SK-N-MC (cell line): ENCODE data around the gene PGBD1.

ENCODE experiments used
- DNase-seq: peaks from one replicate; pipeline ENCODE4 v3.0.0-alpha.2; 2011; ENCODE audit warnings: low read depth, low spot score
- H3K27ac ChIP-seq: fragments of 200-600 bp; sonication (generic); 2 replicates; pipeline ENCODE4 v1.5.1; 2016; ENCODE audit warnings: mixed run types
- H3K36me3 ChIP-seq: fragments of 200-600 bp; sonication (generic); 2 replicates; pipeline ENCODE4 v1.6.1; 2017; ENCODE audit warnings: antibody characterized with exemption, low read length, mixed read lengths; ENCODE audit not compliant: insufficient read depth
- H3K4me3 ChIP-seq: fragments of 200-600 bp; sonication (generic); 2 replicates; pipeline ENCODE4 v1.5.1; 2016
- H3K9ac ChIP-seq: fragments of 200-600 bp; sonication (generic); 2 replicates; pipeline ENCODE4 v1.8.0; 2017; ENCODE audit warnings: mixed run types, mixed read lengths; ENCODE audit not compliant: insufficient read length
- H3K9me3 ChIP-seq: fragments of 200-600 bp; sonication (generic); 2 replicates; pipeline ENCODE4 v1.6.1; 2017; ENCODE audit warnings: low read depth, mild to moderate bottlenecking, antibody characterized with exemption, low read length, moderate library complexity, mixed read lengths
- EZH2 ChIP-seq: fragments of 200-600 bp; sonication (generic); IDR thresholded peaks from one replicate; pipeline ENCODE4 v1.6.1; 2017; ENCODE audit warnings: antibody characterized with exemption
- FOXP2 ChIP-seq: optimal IDR thresholded peaks from 2 replicates; pipeline ENCODE3; 2011; ENCODE audit warnings: mild to moderate bottlenecking, moderate library complexity; ENCODE audit not compliant: insufficient read depth; ENCODE audit errors: extremely low read length, control extremely low read depth
- POLR2AphosphoS5 ChIP-seq: IDR thresholded peaks from 2 replicates; pipeline ENCODE4 v1.6.1; 2012; ENCODE audit warnings: mild to moderate bottlenecking, low read depth, low read length, borderline replicate concordance

Gene PGBD1

GRCh38 chr6:28248916-28249315 lies 32.5 kb upstream of the PGBD1 start:
- Histone ChIP-seq H3K9me3 (no peaks in the 10 kb centered on the region), H3K4me3 (no peak overlapping the region), H3K9ac (no peak overlapping the region), H3K27ac (no peak overlapping the region), H3K36me3 (peaks cover 34% of the 10 kb centered on the region)
- DNase-seq = no peak
- TF ChIP-seq EZH2 = no peak
- TF ChIP-seq POLR2AphosphoS5 = no peak
- no peak for TF ChIP-seq FOXP2

GRCh38 chr6:28250747-28251146 lies 30.6 kb upstream of the PGBD1 start:
- no peaks in the 10 kb centered on the region for H3K9me3 ChIP-seq
- peak overlapping the region; percentile 86 for H3K9ac ChIP-seq
- H3K4me3 ChIP-seq = peak overlapping the region; percentile 100
- DNase-seq = no peak
- TF ChIP-seq POLR2AphosphoS5 = no peak
- no peak for TF ChIP-seq EZH2
- no peak for TF ChIP-seq FOXP2
- no peak overlapping the region for H3K27ac ChIP-seq
- H3K36me3 ChIP-seq = peaks cover 21% of the 10 kb centered on the region

DNA sequence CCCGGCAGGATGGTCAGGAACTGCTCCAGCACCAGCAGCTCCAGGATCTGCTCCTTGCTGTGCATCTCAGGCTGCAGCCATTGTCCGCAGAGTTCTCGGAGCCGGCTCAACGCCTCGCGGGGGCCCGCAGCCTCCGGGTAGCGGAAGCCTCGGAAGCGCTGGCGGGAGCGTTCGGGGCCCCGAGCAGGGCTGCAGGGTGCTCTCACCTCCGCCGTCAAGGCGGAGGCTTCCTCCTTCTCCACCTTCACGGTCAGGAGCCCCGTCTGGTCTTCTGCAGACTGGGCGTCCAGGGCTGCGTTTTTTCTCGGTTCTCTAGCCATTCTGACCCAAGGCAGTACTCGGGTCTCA lies 29.7 kb upstream of the PGBD1 start:
- Histone ChIP-seq H3K4me3 (peak overlapping the region; percentile 100), H3K9ac (peak overlapping the region; percentile 86), H3K9me3 (no peaks in the 10 kb centered on the region), H3K36me3 (peaks cover 16% of the 10 kb centered on the region; the same call in 1 of the 2 replicates), H3K27ac (no peak overlapping the region)
- TF ChIP-seq POLR2AphosphoS5 (no peak), FOXP2 (no peak), EZH2 (no peak)
- DNase-seq = no peak

DNA sequence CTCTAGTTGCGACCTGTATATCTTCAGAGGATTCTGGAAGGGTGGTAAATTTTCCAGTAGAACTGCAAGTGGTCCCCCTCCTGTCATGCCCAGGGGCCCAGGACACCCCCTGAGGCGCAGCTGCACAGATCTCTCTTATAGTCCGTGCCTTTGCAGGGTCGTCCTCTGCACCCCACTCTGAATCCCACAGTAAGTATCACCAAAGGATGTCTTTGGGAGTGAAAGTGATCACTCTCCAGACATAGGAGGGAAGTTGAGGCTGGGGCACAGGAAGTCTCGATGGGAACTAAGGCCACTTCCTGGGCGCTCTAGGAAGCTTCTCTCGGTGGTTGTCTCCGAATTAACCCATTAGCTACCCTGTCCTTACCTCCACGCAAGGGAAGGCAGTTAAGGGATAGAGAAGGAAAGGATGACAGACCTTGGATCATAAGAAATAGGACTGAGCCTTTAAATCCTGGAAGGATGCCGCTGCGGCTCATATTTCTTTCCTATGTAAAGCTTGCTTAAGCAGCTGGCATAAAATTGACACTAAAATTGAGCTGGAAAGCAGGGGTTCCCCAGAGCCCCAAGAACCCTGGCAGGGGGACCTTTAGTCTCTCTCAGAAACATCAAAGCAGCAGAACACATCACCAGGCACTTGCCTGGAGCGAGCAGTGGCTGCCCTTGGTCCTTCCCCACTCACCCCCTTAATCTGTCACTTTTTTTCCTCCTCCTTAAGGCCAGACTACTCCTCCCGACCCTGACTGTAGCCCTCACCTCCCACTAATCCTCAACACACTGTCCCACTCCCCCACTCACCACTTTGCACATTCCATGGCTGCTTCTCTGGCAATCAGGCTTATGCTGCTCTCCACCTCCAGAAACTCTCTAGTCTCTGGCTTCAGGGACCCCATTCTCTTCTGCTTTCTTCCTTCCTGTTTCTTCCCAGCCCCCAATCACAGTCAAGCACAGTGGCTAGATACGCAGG lies 29.1 kb upstream of the PGBD1 start, which contains the start of gene ZKSCAN4:
TSS of gene ZKSCAN4 (minus strand) at position 261 of the 967 bp plus-strand sequence. CDS start 289 bp downstream, outside the sequence.
- Histone ChIP-seq H3K9ac (peak within 1 kb of the TSS; percentile 86), H3K9me3 (no peaks in the 10 kb centered on the region), H3K36me3 (peaks cover 11% of the 10 kb centered on the region; the same call in 1 of the 2 replicates), H3K4me3 (peak within 1 kb of the TSS; percentile 100), H3K27ac (no peak within 1 kb of the TSS)
- peak; percentile 91 for DNase-seq
- TF ChIP-seq FOXP2 (peak; percentile 12), POLR2AphosphoS5 (peak; percentile 84), EZH2 (no peak)

GRCh38 chr6:28254121-28254519 lies 27.3 kb upstream of the PGBD1 start:
- Histone ChIP-seq H3K9ac (no peak overlapping the region), H3K36me3 (0 out of 2 replicates have a peak, but pooled peaks cover 4% of the 10 kb centered on the region), H3K27ac (no peak overlapping the region), H3K9me3 (no peaks in the 10 kb centered on the region), H3K4me3 (no peak overlapping the region)
- no peak for TF ChIP-seq FOXP2
- DNase-seq = no peak

- Histone ChIP-seq H3K9ac (no peak overlapping the region), H3K4me3 (no peak overlapping the region), H3K36me3 (no peaks in the 10 kb centered on the region), H3K27ac (no peak overlapping the region), H3K9me3 (no peaks in the 10 kb centered on the region)
- TF ChIP-seq FOXP2 (no peak), EZH2 (no peak), POLR2AphosphoS5 (no peak)
- no peak for DNase-seq
Observed at GRCh38 chr6:28257042-28257441, 24.3 kb upstream of the PGBD1 start.

DNA sequence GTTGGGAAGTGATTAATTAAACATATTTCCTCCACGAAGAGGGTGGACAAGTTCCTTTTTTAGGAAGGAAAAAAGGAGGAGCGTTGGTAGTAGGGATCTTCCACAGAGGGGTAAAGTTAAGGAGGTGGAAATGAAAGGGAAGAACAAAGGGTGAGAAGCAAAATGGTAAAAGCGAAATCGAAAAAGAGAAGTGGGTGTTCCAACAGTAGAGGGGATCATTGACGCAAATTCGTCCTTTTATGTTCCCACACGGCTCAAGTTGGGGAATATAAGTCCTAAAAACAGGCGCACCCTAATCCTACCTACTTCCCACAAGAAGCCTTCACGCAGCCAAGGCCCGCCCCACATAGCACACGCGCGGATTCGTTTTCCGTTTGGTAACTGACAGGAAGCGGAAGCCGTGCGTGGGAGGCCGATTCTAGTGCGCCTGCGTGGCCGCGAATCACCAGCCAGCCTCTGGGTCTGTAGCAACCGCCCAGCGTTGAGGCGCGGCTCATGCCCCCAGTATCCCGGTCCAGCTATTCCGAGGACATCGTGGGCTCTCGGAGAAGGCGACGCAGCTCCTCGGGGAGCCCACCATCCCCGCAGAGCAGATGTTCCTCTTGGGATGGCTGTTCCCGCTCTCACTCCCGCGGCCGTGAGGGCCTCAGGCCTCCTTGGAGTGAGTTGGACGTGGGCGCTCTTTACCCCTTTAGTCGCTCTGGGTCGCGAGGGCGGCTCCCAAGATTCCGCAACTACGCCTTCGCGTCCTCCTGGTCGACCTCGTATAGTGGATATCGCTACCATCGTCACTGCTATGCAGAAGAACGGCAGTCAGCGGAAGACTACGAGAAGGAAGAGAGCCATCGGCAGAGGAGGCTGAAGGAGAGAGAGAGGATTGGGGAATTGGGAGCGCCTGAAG lies 22.2 kb upstream of the PGBD1 start, which contains the start of gene NKAPL:
TSS of gene NKAPL (plus strand) at position 421 of the 901 bp plus-strand sequence. CDS start at position 496, 75 bp downstream.
- H3K4me3 ChIP-seq = no peak within 1 kb of the TSS
- TF ChIP-seq FOXP2 (no peak), POLR2AphosphoS5 (no peak), EZH2 (no peak)
- no peaks in the 10 kb centered on the region for H3K36me3 ChIP-seq
- no peak within 1 kb of the TSS for H3K9ac ChIP-seq
- no peak for DNase-seq
- no peaks in the 10 kb centered on the region for H3K9me3 ChIP-seq
- H3K27ac ChIP-seq = no peak within 1 kb of the TSS

GRCh38 chr6:28263922-28264321 lies 17.4 kb upstream of the PGBD1 start:
- Histone ChIP-seq H3K9me3 (no peaks in the 10 kb centered on the region), H3K36me3 (no peaks in the 10 kb centered on the region), H3K4me3 (peak overlapping the region; percentile 63), H3K27ac (peak overlapping the region; percentile 85), H3K9ac (peak overlapping the region; percentile 40)
- peak; percentile 45 for DNase-seq
- TF ChIP-seq FOXP2 (no peak), POLR2AphosphoS5 (no peak), EZH2 (no peak)
